Measurements from ENCODE around the gene C1orf94.

GRCh38 chr1:34167389-34167788, 9.3 kb upstream of the C1orf94 start:
- TF ChIP-seq POLR2AphosphoS5 (IDR thresholded peaks at IDR 0.05): no peak
- no peak for TF ChIP-seq CTCF (IDR thresholded peaks at IDR 0.05)
